Body of pancreas (tissue), 4 donors: ENCODE results near the gene NKAIN2.

Source experiments
- CTCF ChIP-seq, 7 experiments: fragments of 450-650 bp in 4 of 7; fragments of 200-600 bp in 3 of 7; sonication (generic) in 3 of 7; IDR thresholded peaks; one replicate each; pipeline ENCODE4 v1.5.1; 2016 to 2019; ENCODE audit warnings: antibody characterized with exemption in 7 of 7
- POLR2A ChIP-seq, 3 donors: fragments of 450-650 bp; IDR thresholded peaks; one replicate each; pipeline ENCODE4 v1.6.1; 2016; ENCODE audit warnings: antibody characterized with exemption in 3 of 3, mild to moderate bottlenecking in 2 of 3

DNA sequence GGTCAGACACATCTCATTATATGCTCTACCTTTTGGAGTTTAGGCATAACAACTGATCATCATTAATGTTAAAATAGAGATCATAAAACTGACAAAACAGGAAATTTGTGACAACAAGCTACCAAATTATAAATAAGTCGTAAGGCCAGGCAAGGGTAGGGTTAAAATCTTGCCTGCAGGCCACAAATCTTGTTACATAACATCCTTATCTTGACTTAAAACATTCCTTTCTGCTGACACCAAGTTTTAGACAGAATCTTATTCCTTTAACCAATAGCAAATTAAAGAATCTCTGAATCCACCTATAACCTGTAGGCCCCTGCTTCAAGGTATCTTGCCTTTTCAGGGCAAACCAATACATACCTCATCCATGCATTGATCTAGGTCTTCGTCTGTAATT lies 32.5 kb upstream of the NKAIN2 start:
- TF ChIP-seq CTCF (IDR thresholded peaks at IDR 0.05) (no peak), POLR2A (IDR thresholded peaks at IDR 0.05) (no peak)
